Left ventricle myocardium inferior (tissue), 1 donor: ENCODE results near the gene DLGAP4. TPM values are rescaled to one million over a fixed set of nuclear protein-coding genes. Genes with fewer than 3 reads are reported as not detected.

Experiments used
- DNase-seq: peaks from one replicate; pipeline ENCODE4 v3.0.0-alpha.2; 2020
- H3K27ac ChIP-seq: fragments of 200-600 bp; replicated peaks from 2 replicates; pipeline ENCODE4 v1.8.0; 2021
- H3K27me3 ChIP-seq: fragments of 200-600 bp; 2 replicates; pipeline ENCODE4 v1.8.0; 2021; ENCODE audit warnings: low read depth
- H3K36me3 ChIP-seq: fragments of 200-600 bp; 2 replicates; pipeline ENCODE4 v1.8.0; 2021
- H3K4me1 ChIP-seq: fragments of 200-600 bp; 2 replicates; pipeline ENCODE4 v1.8.0; 2021
- H3K4me3 ChIP-seq: fragments of 200-600 bp; 2 replicates; pipeline ENCODE4 v1.8.0; 2021; ENCODE audit warnings: mild to moderate bottlenecking, moderate library complexity
- H3K9me3 ChIP-seq: fragments of 200-600 bp; replicated peaks from 2 replicates; pipeline ENCODE4 v1.8.0; 2021
- intact Hi-C: fragments of 100-400 bp; cut with micrococcal nuclease; formaldehyde crosslinking; loops from one replicate; pipeline ENCODE4 v1.11.0; 2022
- total RNA-seq: library from RNA; stranded (reverse); fragmentation: NEBNext Ultra II Directional; extraction: Animal tissue kit (Norgen Biotek cat#: 25700); gene quantifications from one replicate; pipeline ENCODE4 v1.2.1, GENCODE V29; 2021
- TF ChIP-seq, protein P1 (sequence below): fragments of 200-600 bp; IDR thresholded peaks from 2 replicates; pipeline ENCODE4 v1.8.0; 2021; ENCODE audit warnings: antibody characterized with exemption, mild to moderate bottlenecking, borderline replicate concordance
- donor health status: DM: no; HTN: yes; CAD: no; lungs with severe emphysema.

Gene DLGAP4
- total RNA-seq, 1 donor from 2014 or later: 51.7 TPM

DNA sequence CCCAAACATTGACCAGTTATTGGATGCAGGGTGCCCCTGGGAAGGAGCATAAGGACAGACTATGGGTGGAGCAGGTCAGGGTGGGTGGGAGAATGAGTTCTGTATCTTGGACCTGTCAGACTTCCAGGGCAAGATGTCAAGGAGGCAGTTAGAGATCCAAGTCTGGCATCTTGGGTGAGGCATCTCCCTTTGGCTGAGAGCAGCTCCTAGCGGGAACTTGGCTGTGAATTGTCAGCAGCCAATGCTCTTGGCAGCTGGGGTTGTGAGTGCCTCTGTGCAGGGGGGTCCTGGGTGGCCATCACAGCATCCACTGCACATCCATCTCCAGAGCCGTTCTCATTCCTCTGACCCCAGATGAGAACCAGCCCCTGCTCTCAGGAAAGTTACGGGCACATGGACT, 118.2 kb downstream of the DLGAP4 start:
- peaks cover 89% of the 10 kb centered on the region for H3K27me3 ChIP-seq
- H3K36me3 ChIP-seq: no peaks in the 10 kb centered on the region
- H3K4me3 ChIP-seq: no peak overlapping the region
- intact Hi-C loops: no loop called here
- TF ChIP-seq, protein P1, sequence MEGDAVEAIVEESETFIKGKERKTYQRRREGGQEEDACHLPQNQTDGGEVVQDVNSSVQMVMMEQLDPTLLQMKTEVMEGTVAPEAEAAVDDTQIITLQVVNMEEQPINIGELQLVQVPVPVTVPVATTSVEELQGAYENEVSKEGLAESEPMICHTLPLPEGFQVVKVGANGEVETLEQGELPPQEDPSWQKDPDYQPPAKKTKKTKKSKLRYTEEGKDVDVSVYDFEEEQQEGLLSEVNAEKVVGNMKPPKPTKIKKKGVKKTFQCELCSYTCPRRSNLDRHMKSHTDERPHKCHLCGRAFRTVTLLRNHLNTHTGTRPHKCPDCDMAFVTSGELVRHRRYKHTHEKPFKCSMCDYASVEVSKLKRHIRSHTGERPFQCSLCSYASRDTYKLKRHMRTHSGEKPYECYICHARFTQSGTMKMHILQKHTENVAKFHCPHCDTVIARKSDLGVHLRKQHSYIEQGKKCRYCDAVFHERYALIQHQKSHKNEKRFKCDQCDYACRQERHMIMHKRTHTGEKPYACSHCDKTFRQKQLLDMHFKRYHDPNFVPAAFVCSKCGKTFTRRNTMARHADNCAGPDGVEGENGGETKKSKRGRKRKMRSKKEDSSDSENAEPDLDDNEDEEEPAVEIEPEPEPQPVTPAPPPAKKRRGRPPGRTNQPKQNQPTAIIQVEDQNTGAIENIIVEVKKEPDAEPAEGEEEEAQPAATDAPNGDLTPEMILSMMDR: no peak
- H3K9me3 ChIP-seq: no peaks in the 10 kb centered on the region
- DNase-seq: no peak
- no peaks in the 10 kb centered on the region for H3K4me1 ChIP-seq
- no peak overlapping the region for H3K27ac ChIP-seq

DNA sequence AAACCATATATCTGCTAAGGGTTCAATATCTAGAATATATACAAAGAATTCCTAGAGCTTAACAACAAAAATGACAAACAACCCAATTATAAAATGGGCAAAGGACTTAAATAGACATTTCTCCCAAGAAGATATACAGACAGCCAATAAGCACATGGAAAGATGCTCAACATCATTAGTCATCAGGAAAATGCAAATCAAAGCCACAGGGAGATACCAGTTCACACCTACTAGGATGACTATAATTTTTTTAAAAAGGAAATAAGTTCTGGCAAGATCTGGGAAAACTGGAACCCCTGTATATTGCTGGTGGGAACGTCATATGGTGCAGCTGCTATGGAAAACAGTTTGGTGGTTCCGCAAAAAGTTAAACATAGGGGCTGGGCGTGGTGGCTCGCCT, 119.0 kb downstream of the DLGAP4 start:
- Histone ChIP-seq H3K27ac (no peak overlapping the region), H3K36me3 (no peaks in the 10 kb centered on the region), H3K27me3 (peaks cover 87% of the 10 kb centered on the region), H3K4me1 (no peaks in the 10 kb centered on the region), H3K9me3 (no peaks in the 10 kb centered on the region), H3K4me3 (no peak overlapping the region)
- intact Hi-C loops: no loop called here
- TF ChIP-seq, protein P1: no peak
- no peak for DNase-seq

DNA sequence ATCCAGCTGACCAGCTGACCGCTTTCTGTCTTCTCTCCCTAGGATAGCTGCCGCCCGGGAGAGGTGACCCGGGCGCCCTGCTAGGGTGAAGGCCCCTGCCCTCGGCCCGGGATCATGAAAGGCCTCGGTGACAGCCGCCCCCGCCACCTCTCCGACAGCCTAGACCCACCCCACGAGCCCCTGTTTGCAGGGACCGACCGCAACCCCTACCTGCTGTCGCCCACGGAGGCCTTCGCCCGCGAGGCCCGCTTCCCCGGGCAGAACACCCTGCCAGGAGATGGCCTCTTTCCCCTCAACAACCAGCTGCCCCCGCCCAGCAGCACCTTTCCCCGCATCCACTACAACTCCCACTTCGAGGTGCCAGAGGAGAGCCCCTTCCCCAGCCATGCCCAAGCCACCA, 125.5 kb downstream of the DLGAP4 start:
- TF ChIP-seq, protein P1: no peak
- H3K9me3 ChIP-seq: no peaks in the 10 kb centered on the region
- DNase-seq: no peak
- no peak overlapping the region for H3K27ac ChIP-seq
- H3K4me3 ChIP-seq: no peak overlapping the region
- peaks cover 39% of the 10 kb centered on the region for H3K27me3 ChIP-seq
- H3K36me3 ChIP-seq: no peaks in the 10 kb centered on the region
- H3K4me1 ChIP-seq: peaks cover 7% of the 10 kb centered on the region
- intact Hi-C loops: no loop called here

DNA sequence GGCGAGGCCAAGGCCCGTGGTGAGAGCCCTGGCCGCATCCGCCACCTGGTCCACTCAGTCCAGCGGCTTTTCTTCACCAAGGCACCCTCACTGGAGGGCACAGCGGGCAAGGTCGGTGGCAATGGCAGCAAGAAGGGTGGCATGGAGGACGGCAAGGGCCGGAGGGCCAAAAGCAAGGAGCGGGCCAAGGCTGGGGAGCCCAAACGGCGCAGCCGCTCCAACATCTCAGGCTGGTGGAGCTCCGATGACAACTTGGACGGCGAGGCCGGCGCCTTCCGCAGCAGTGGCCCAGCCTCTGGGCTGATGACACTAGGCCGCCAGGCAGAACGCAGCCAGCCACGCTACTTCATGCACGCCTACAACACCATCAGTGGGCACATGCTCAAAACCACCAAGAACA, 126.0 kb downstream of the DLGAP4 start:
- no peak for DNase-seq
- no peak overlapping the region for H3K27ac ChIP-seq
- H3K9me3 ChIP-seq: no peaks in the 10 kb centered on the region
- H3K27me3 ChIP-seq: peaks cover 40% of the 10 kb centered on the region
- no peak overlapping the region for H3K4me3 ChIP-seq
- intact Hi-C loops: no loop called here
- TF ChIP-seq, protein P1: no peak
- peaks cover 7% of the 10 kb centered on the region for H3K4me1 ChIP-seq
- H3K36me3 ChIP-seq: no peaks in the 10 kb centered on the region

DNA sequence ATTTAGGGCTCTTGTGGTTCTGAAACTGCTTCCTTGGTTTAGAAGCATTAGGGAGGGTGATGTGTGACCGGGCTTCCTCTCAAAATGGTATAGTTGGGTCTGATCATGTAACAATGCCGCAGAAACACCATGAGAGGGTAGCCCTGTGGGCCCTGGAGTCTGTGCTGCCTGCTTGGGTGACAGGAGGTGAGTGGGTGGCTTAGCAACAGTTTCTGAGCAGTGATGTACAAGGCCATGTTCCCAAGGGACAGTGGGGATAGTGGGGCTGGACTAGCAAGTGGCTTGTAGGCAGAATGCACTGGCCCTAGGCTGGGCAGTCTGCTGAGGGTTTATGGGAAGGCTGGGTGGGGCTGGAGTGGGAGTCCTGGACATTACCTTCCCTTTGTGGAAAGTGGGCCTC, 128.2 kb downstream of the DLGAP4 start:
- intact Hi-C loops: no loop called here
- Histone ChIP-seq H3K27me3 (peaks cover 42% of the 10 kb centered on the region), H3K36me3 (no peaks in the 10 kb centered on the region)

More for the DNA sequence above, 128.2 kb downstream of the DLGAP4 start:
- Histone ChIP-seq H3K9me3 (no peaks in the 10 kb centered on the region), H3K4me1 (peaks cover 7% of the 10 kb centered on the region), H3K4me3 (no peak overlapping the region), H3K27ac (no peak overlapping the region)
- DNase-seq: no peak
- TF ChIP-seq, protein P1: no peak
